Mucosa of gallbladder (tissue), 1 donor: ENCODE measurements around the gene DNAH10. TPM values are rescaled to one million over a fixed set of nuclear protein-coding genes. Genes with fewer than 3 reads are reported as not detected.

Source experiments
- DNase-seq: peaks from one replicate; pipeline ENCODE4 v3.0.0-alpha.2; 2020; ENCODE audit warnings: low spot score
- total RNA-seq: library from RNA; stranded (reverse); gene quantifications from one replicate; pipeline ENCODE4 v1.2.1, GENCODE V29; 2021
- donor health status: DM: no; HTN: no; CAD: no.

The DNAH10 gene
- total RNA-seq, 1 donor from 2014 or later = 0.23 TPM

DNA sequence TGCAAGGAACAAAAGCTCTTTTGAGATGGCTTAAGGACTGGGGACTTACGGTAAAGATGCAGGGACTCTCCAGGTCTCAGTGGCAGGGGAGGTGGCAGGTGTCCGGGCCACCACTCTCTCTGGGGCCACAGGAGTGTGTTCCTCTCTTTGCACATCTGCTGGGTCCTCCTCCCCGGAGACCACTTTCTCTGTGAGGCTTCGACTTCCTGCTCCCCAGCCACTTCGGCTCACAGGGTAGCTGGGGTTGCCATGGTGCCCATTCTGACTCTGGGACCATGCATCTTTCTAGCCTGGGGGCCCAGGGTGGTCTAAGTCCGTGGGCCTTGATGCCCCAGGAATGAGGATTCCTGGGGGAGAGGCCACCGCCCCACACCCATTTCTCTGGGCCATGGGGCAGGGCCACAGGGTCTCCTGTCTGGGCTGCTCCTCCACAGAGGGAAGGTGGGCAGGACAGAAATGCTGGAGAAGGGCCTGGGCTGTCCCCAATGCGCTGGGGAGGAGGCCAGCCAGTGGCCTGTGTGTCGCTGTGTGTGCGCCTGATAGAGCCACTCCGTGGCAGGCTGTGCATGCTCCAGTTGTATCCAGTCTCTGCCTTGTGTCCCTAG is 172.0 kb downstream of the DNAH10 start:
- no peak for DNase-seq

GRCh38 chr12:123934829-123935228 is 172.7 kb downstream of the DNAH10 start:
- no peak for DNase-seq

DNA sequence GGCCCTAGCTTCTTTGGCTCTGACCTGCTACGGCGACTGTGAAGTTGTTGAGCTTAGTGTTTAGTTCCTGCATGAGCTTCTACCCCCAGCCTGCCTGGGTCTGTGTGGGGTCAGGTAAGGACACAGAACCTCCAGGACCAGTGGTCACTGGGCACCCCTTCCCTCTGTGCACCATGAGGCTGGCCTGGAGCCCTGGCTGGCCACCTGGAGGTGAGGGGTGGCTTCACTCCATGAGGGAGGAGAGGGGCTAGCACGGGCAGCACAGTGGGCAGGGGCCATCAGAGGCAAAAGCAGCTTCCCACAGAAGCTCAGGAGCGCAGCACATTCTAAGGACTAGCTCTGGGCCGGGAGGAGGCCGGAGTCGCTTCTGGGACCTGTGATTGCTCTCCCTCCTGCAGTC is 173.9 kb downstream of the DNAH10 start:
- DNase-seq = no peak

GRCh38 chr12:123936471-123936870 is 174.4 kb downstream of the DNAH10 start:
- no peak for DNase-seq

DNA sequence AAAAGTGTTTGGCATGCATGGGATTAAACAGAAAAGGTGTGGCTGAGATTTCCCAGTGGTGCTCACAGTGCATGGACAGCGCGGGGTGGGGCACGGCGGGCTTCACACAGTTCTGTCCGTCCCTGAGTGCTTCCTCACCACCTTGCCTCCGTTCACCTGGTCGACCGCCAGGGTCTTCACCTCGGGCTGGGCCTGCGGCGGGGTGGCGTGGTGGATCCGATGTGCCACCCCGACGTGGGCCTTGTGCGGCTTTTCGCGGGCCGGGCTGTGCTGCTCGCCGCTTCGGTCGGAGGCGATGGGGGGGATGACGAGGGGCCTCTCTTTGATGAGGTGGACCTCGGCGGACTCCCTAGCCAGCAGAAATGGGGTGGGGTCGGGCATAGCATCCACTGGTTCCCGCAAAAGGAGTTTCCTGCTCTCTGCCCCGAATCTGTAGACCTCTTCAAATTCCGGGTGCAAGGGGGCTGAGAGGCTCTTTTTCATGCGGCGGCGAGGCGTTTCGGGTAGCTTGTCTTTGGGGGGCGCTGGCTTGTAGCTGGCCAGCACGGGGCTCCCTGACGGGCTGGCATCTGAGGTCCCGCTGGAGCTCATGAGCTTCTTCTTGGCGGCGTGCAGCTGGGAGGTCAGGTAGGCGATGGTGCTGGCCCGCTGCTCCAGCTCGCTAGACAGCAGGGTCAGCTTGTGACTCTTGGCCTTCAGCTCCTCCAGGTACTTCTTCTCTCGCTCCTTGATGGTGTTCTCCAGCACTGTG is 175.0 kb downstream of the DNAH10 start:
- no peak for DNase-seq

GRCh38 chr12:123937707-123938591 is 175.8 kb downstream of the DNAH10 start:
- DNase-seq = no peak

GRCh38 chr12:123938679-123939480 is 176.8 kb downstream of the DNAH10 start:
- no peak for DNase-seq

DNA sequence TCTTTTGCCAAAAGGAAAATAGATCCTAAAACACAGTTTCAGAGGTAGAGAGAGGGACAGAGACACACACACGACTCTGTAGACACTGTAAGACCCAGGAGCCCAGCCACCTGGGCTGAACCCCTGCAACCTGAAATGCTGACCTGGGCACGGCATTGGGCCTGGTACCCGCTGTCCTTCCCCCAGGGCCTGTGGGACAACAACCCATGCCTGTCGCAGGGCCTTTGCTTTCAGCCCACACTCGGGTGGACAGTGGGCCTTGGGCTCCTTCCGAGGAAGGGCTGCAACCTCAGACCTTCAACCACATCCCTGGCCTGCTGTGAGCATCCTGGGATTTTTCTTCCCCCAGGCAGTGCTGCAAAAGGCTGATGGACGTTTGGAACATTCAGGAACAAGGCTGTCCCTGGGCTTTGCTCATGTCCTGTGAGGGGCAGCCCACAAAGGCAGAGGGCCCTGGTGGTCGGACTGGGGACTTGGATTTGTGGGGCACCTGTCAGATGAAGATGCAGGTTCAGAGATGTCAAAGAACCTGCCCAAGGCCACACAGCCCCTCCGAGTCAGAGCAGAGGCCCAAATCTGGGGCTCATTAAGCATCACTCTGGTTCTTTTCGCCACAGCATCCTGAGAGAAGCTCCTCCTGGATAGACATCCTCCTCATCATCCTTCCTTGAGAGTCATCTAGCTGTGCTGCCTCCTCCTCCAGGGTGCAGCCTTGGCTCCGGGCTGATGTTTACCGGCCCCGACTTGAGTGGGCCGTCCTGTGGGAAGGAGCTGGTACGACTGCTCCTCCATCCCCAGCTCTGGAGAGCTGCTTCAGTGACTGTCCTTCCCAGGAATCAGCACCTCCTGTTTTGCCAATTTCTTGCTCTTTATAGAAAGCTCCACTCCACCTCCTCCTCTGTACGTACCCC is 177.9 kb downstream of the DNAH10 start:
- DNase-seq = no peak

DNA sequence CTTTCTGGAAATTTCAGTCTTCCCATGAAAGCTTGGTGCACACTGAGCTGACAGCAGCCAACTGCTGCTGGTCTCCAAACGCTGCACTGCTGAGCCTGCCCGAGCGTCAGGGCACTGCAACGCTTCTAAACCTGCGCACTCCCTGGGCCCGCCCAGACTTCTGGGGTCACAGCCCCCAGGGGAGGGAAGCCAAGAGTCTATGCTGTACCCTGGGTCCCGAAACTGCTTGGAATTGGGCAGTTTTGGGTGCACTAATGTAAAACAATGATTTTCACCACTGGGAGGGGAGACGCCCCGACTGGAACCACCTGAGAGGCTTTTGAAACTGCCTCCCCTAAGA is 178.5 kb downstream of the DNAH10 start:
- DNase-seq = no peak

DNA sequence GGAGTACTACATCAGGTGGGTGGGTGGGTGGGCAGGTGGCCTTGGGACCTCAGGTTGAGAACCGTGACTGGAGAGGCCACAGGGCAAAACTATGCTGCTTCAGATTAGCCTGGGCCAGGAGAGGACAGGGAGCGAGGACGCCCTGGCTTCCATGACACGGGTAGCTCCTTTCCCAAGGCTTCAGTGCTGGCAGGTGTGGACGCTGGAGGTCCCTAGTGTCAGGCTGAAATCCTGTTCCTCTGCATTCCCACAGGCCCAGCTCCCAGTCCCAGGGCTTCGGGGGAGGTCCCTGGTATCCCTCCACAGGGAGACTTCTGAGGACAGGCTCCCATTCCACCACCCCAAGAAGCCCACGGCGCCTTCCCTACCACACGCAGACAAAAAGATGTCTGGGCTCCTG is 178.9 kb downstream of the DNAH10 start:
- no peak for DNase-seq

GRCh38 chr12:123941624-123942237 is 179.6 kb downstream of the DNAH10 start:
- DNase-seq = no peak

DNA sequence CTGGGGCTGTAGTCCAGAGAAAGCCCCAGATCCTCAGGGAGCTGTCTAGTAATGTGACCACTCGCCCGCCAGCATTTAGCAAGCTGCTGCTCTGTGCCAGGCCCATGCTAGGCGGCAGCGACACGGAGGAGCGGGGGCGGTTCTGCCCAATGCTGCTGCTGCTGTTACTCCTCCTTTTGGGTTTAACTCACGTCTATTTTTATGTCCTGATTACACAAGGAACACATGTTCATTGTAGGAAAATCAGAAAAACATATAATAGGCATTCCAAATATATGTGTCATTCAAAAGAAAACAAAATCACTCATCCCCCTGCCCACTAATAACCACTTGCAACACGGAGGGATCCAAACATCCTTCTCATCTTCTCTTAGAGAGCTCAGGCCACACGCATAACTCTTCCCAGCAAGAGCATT is 180.1 kb downstream of the DNAH10 start:
- no peak for DNase-seq

GRCh38 chr12:123942911-123943648 is 181.0 kb downstream of the DNAH10 start:
- DNase-seq = no peak

GRCh38 chr12:123943816-123944215 is 181.7 kb downstream of the DNAH10 start:
- DNase-seq = no peak

DNA sequence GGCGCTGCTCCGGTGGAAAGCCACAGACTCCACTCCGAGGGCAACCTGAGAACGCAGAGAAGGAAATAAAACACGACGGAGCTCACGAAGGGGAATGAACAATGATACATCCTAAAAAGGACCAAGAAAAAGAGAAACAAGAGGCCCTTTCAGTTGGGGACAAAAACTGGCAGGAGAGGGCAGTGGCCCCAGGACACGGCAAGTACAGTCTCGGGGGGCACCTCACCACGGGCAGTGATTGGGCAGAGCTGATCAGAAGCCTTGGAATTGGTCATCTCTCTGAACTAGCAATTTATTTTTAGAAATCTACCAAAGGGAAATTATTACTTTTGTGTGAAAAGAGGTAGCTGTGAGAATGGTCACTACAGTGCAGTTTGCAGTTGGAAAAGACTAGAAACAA is 182.6 kb downstream of the DNAH10 start:
- no peak for DNase-seq

GRCh38 chr12:123945287-123946151 is 183.4 kb downstream of the DNAH10 start:
- DNase-seq = no peak

GRCh38 chr12:123946152-123946515 is 184.0 kb downstream of the DNAH10 start:
- DNase-seq = no peak
